Central memory CD8-positive, alpha-beta T cell (primary cell): ENCODE results near the gene TPCN2.

ENCODE experiments used
- ATAC-seq: fragments of 150-1000 bp; cut with Tn5 transposase; replicated peaks from 2 replicates; pipeline ENCODE4 v1.10.0; 2022; ENCODE audit warnings: mild to moderate bottlenecking, moderate FRiP score, moderate number of reproducible peaks; ENCODE audit not compliant: poor library complexity, severe bottlenecking; ENCODE audit errors: extremely low read depth
- DNase-seq, 2 donors: peaks; one replicate each; pipeline ENCODE4 v3.0.0; 2021; ENCODE audit warnings: low spot score in 2 of 2
- H3K27ac Mint-ChIP-seq: one replicate; pipeline ENCODE4 v1.8.0; 2022; ENCODE audit warnings: low read depth, mild to moderate bottlenecking, moderate library complexity, mixed read lengths
- H3K27me3 Mint-ChIP-seq: one replicate; pipeline ENCODE4 v1.8.0; 2022; ENCODE audit warnings: mixed read lengths
- H3K36me3 Mint-ChIP-seq: one replicate; pipeline ENCODE4 v1.8.0; 2022; ENCODE audit warnings: mild to moderate bottlenecking, moderate library complexity, mixed read lengths; ENCODE audit not compliant: insufficient read depth
- H3K4me1 Mint-ChIP-seq: one replicate; pipeline ENCODE4 v1.8.0; 2022; ENCODE audit warnings: mixed read lengths
- H3K4me3 Mint-ChIP-seq: one replicate; pipeline ENCODE4 v1.8.0; 2022; ENCODE audit warnings: mild to moderate bottlenecking, moderate library complexity, mixed read lengths
- H3K9me3 Mint-ChIP-seq: one replicate; pipeline ENCODE4 v1.8.0; 2022; ENCODE audit warnings: mixed read lengths

Gene TPCN2

DNA sequence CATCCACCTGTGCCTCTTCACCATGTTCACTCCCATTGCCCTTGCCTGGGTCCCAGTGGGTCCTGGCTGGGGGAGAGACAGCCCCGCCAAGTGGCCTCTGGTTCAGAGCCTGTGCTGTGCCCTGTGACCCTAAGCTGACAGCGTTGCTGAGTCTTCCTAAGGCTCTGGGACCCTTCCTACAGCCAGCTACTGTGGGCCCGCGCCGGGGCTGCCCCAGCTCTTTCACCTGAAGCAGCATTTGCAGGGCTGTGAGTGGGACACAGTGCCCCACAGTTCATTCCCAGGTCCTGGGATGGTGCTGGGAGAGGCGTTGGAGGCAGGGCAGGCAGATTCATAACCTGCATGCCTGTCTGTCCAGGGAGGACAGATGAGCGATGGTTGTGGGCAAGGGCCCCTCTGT is 10.7 kb downstream of the TPCN2 start:
- H3K9me3 Mint-ChIP-seq = no peaks in the 10 kb centered on the region

DNA sequence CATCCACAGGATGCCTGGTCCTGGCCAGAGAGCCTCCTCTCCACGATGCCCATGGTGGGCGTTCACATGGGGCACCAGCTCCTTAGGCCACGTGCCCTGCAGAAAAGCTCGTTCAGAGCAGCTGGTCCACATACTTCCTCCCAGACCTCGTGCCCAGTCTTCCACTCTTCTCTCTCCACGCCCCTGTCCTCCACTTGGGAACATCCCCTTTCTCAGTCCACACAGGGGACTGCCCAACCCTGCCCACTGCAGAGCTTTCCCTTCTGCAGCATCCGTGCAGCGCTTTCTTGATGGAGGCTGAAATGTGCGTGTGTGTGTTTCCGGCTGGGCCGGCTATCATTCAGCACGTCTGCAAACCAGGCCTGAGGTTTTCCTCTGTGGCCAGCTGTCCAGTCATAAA is 11.3 kb downstream of the TPCN2 start:
- H3K9me3 Mint-ChIP-seq = no peaks in the 10 kb centered on the region
- H3K36me3 Mint-ChIP-seq = peaks cover 6% of the 10 kb centered on the region
- no peak overlapping the region for H3K27ac Mint-ChIP-seq
- no peaks in the 10 kb centered on the region for H3K27me3 Mint-ChIP-seq
- DNase-seq (no peak), ATAC-seq (no peak)
- no peak overlapping the region for H3K4me3 Mint-ChIP-seq
- H3K4me1 Mint-ChIP-seq = peaks cover 13% of the 10 kb centered on the region

More for the DNA sequence above, 10.7 kb downstream of the TPCN2 start:
- ATAC-seq (no peak), DNase-seq (no peak)
- Mint-ChIP-seq H3K27ac (no peak overlapping the region), H3K27me3 (no peaks in the 10 kb centered on the region), H3K4me1 (peaks cover 13% of the 10 kb centered on the region), H3K4me3 (no peak overlapping the region), H3K36me3 (peaks cover 6% of the 10 kb centered on the region)

DNA sequence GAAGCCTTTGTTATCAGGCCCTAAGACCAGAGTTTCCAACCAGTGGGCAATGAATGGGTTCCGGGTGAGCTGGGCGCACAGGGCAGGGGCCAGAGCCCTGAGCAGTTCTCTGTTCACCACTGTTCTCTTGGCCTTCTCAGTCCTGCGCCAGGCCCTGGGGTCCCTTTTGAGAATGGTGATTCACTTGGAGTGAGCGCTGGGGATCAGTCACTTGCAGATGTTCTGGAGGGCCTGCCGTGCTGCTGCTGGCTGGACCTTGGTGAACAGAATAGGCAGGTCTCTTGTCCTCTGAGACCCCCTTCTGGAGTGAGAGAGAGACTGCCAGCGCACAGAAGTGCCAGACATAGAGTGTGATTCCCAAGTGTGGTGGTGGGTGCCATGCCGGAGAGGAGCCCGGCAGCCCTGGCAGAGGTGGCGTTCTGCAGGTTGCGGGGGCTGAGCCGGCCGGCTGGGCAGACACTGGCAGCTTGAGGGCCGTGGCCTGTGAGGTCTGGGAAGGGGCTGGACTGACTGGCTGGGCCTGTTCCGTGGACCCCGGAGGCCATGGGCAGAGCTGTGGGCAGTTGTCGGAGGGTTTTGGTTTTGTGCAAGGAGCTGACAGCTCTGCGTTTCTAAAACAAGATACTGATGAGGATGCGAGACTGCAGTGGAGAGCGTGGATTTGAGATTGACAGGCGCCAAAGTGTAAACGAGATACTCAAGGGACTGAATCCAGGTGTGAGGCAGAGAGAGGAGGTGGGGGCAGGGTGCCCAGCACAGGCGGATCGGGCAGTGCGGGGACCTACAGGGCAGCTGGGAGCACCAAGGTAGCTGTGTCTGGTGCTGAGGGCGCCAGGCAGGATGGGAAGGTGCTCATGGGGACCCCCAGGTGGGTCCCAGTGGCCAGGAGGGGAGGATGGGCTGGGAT is 12.3 kb downstream of the TPCN2 start:
- H3K4me1 Mint-ChIP-seq = peaks cover 5% of the 10 kb centered on the region
- ATAC-seq = no peak
- no peaks in the 10 kb centered on the region for H3K9me3 Mint-ChIP-seq
- peaks cover 6% of the 10 kb centered on the region for H3K36me3 Mint-ChIP-seq
- no peaks in the 10 kb centered on the region for H3K27me3 Mint-ChIP-seq
- no peak overlapping the region for H3K4me3 Mint-ChIP-seq
- DNase-seq = no peak
- no peak overlapping the region for H3K27ac Mint-ChIP-seq

DNA sequence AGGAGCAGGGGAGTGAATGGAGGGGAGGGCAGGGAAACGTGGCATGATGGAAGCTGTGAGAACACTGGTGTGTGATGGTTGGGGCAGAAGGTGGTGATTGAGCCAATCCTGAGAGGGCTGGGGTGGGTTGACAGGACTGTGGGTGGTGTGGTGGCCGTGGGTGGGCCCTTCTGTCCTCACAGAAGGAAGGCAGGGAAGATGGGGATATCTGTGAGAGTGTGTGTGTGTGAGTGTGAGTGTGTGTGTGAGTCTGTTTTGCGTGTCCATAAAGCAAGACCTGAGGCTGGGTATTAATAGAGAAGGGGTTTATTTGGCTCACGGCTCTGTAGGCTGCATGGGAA is 13.0 kb downstream of the TPCN2 start:
- H3K4me1 Mint-ChIP-seq = no peaks in the 10 kb centered on the region
- H3K27me3 Mint-ChIP-seq = no peaks in the 10 kb centered on the region
- no peak overlapping the region for H3K4me3 Mint-ChIP-seq
- DNase-seq (no peak), ATAC-seq (no peak)
- peaks cover 5% of the 10 kb centered on the region for H3K36me3 Mint-ChIP-seq
- no peak overlapping the region for H3K27ac Mint-ChIP-seq
- H3K9me3 Mint-ChIP-seq = no peaks in the 10 kb centered on the region

DNA sequence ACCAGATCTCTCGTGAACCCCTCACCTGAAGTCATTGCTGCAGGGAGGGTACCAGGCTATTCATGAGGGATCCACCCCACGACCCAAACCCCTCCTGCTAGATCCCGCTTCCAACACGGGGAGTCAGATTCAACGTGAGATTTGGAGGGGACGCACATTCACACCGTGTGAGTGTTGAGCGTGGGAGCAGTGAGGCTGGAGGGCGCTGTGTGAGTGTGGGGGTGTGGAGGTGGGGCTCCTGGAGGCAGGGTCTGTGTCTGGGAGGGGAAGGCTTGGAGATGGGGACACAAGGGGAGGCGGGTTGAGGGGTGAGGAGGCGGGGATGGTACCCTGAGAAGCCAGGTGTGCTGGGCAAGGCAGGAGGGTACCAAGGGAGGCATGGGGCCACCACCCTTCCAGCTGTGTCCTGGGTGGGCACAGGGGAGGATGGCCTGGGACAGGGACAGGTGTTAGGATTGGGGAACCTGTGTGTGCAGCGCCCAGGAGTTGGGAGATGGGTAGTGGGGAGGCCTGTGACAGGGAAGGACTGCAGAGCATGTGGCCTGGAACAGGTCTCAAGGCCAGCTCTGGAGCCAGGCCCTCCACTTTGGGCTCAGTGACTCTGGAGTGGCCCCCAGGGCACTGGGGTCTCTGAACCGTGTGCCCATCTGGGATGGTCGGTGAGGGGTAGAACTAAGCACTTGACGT is 13.6 kb downstream of the TPCN2 start:
- H3K27ac Mint-ChIP-seq = no peak overlapping the region
- H3K36me3 Mint-ChIP-seq = peaks cover 5% of the 10 kb centered on the region
- H3K9me3 Mint-ChIP-seq = no peaks in the 10 kb centered on the region
- ATAC-seq (no peak), DNase-seq (no peak)
- H3K27me3 Mint-ChIP-seq = no peaks in the 10 kb centered on the region
- no peak overlapping the region for H3K4me3 Mint-ChIP-seq
- no peaks in the 10 kb centered on the region for H3K4me1 Mint-ChIP-seq

DNA sequence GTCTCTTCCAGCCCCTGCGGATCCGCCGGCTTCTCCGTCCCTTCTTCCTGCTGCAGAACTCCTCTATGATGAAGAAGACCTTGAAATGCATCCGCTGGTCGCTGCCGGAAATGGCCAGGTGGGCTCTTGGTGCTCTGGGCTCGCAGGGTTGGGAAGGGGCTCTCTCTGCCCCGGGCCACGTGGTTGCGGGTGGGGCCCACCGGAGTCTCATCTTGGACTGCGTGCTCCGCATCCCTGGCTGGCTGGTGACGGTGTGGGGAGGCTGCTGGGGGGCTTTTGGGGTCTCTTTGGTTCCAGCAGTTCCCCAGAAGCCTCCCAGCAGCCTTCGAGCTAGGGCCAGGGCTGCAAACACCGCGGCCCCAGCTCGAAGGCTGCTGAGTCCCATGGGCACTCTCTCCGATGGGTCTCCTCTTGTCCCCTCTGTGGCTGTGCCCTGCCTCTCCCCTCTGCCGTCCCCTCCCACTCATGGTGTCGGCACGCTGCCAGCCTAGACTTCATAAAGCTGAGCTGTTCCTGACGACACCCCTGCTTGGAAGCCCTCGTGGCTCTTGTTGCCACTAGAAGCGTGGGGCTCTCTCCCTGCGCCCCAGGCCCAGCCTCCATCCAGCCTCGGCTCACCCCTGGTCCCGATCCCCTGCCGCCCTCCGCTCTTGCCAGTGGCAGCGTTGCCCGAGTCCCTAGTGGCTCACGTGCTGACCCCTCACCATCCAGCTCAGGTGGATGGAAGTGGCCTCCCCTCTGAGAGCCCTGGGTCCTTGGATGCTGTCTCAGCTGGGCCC is 14.3 kb downstream of the TPCN2 start:
- Mint-ChIP-seq H3K36me3 (peaks cover 3% of the 10 kb centered on the region), H3K27me3 (no peaks in the 10 kb centered on the region), H3K4me1 (no peaks in the 10 kb centered on the region), H3K4me3 (no peak overlapping the region), H3K27ac (no peak overlapping the region), H3K9me3 (no peaks in the 10 kb centered on the region)
- ATAC-seq = no peak
- no peak for DNase-seq

DNA sequence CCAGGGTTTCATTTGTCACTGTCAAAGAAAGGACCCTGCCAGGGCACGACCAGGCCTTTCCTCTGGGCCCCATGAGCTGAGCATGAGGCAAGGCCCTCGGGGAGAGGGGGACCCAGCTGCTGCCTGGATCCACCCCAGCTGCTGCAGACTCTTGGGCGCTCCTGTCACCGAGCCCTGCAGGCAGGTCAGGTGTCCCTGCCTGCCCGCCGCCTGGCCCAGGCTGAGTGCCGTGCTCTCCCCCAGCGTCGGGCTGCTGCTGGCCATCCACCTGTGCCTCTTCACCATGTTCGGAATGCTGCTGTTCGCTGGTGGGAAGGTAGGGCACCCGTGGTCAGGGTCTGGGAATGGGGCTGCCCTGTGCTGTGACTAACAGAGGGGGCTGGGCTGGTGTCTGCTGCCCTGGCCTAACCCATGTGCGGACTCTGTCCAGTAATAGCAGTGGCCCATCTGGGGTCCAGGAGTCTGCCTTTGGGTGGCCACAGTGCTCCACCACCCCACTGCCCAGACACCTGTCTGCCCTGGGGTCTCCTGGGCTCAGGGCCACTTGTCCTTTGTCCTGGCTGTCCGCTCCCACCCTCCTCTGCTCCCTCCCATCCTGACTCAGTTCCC is 15.0 kb downstream of the TPCN2 start:
- DNase-seq (no peak), ATAC-seq (no peak)
- Mint-ChIP-seq H3K9me3 (no peaks in the 10 kb centered on the region), H3K36me3 (peaks cover 3% of the 10 kb centered on the region), H3K4me1 (no peaks in the 10 kb centered on the region), H3K4me3 (no peak overlapping the region), H3K27ac (no peak overlapping the region), H3K27me3 (no peaks in the 10 kb centered on the region)

DNA sequence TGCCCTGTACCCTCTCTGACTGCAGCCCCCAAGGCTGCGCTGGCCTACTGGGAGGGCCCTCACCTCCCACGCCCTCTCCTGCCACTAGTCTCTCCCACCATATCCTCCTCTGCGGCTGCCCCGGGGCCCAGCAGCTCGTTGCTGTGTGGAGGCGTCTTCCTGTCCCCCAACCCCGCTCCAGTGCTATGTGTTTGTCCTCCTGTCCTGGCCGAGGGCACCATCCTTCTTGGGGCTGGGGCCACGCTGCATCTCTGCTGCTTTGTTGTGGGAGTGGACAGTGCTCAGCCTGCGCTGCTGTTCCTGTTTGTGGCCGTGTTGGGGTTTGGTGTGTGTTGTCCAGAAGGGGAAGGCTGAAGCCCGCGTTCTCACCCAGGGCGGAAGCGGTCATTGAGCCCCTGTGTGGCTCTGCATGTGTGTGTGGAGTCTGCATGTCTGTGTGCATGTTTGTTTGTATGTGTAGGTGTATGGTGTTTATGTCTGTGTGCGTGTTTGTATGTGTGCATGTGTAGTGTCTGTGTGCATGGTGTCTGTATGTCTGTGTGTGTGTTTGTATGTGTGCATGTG is 15.7 kb downstream of the TPCN2 start:
- peaks cover 2% of the 10 kb centered on the region for H3K36me3 Mint-ChIP-seq
- no peaks in the 10 kb centered on the region for H3K27me3 Mint-ChIP-seq
- H3K4me3 Mint-ChIP-seq = no peak overlapping the region
- no peak overlapping the region for H3K27ac Mint-ChIP-seq
- no peaks in the 10 kb centered on the region for H3K4me1 Mint-ChIP-seq
- H3K9me3 Mint-ChIP-seq = no peaks in the 10 kb centered on the region
- no peak for ATAC-seq
- DNase-seq = no peak

DNA sequence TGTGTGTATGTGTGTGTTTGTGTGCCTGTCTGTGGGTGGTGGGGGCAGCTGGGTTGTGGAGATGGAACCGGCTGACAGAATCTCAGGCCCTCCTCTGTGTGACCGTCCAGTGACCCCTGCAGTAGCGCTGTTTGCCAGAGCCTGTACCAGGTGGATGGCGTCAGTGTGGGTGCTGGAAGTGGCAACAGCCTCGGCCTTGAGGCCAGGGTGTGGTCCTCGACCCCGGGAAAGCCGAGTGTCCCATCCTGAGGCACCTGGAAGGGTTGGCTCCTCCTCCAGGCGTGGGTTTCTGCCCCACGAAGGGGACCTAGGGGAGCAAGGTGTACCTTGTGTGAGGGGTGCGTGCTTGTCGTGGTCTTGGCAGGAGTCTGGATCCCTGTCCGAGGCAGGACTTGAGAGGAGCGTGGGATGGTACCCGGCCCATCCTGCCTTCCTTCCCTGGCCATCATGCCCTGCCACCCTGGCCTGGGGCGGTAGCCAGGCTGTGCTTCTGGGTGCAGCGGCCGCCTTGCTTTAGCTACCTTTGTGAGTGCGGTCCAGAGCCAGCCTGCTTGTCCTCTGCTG is 16.5 kb downstream of the TPCN2 start:
- H3K9me3 Mint-ChIP-seq = no peaks in the 10 kb centered on the region

DNA sequence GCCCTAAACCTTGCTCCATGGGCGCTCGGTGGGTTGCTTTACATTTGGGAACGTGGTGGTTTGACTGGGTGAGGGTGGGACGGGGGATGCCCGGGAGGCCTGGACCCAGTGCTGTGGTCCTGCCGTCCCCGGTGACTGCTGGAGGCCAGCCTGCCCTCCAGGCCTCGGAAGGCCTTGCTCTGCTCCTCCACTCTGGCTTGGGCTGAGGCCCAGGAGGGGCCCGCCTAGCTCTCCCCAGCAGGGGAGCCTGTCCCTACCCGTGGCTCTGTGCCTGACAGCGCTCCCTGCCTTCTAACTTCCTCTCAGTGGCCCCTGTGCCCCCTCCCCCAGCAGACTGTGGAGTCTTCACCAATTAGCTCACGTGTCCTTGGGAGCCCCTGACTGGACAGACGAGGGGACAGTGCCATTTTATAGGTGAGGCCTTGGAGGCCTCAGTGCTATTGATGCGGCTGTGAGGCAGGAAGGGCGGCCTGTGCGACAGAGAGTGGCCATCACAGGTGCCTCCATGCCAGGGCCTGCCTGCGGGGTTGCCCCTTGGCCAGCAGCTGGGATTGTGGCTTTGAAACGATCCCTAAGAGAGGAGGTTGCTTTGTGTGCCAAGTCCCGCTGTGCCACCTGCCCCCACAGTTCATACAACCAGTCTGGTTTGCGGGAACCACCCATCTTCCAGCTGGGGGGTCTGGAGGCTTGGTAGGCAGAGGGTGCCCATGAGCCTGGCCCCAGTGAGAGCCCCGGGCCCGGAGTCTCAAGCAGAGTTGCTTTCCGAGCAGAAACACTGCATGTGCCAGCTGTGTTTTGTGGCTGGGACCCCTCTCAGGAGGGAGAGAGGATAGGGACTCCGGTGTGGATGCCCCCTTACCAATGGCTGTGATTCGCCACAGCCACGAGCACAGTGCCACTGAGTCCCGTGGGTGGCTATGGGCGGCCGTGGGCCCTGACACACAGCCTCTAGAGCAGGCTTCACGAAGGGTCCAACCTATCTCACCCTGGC is 17.7 kb downstream of the TPCN2 start:
- H3K27me3 Mint-ChIP-seq = no peaks in the 10 kb centered on the region
- H3K27ac Mint-ChIP-seq = no peak overlapping the region
- no peak for DNase-seq
- no peak for ATAC-seq
- H3K4me3 Mint-ChIP-seq = no peak overlapping the region
- H3K4me1 Mint-ChIP-seq = no peaks in the 10 kb centered on the region
- no peaks in the 10 kb centered on the region for H3K9me3 Mint-ChIP-seq
- no peaks in the 10 kb centered on the region for H3K36me3 Mint-ChIP-seq

More for the DNA sequence above, 16.5 kb downstream of the TPCN2 start:
- no peak overlapping the region for H3K27ac Mint-ChIP-seq
- H3K4me1 Mint-ChIP-seq = no peaks in the 10 kb centered on the region
- no peaks in the 10 kb centered on the region for H3K27me3 Mint-ChIP-seq
- no peak for DNase-seq
- peaks cover 2% of the 10 kb centered on the region for H3K36me3 Mint-ChIP-seq
- no peak for ATAC-seq
- no peak overlapping the region for H3K4me3 Mint-ChIP-seq

DNA sequence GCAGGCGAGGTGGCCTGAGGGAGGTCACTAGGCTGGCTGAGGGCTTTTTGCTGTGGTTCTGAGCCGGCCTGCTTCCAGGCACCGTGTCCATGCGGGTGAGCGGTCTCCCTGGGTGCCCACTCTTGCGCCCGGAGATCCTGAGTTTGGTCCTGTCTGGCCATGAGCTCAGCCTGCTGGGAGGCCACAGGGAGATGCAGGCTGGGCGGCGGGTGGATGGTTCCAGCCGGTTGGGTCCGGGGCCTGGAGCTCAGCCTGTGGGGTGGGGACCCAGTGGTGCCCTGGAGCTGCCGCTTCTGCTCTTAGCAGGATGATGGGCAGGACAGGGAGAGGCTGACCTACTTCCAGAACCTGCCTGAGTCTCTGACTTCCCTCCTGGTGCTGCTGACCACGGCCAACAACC is 18.5 kb downstream of the TPCN2 start:
- no peaks in the 10 kb centered on the region for H3K27me3 Mint-ChIP-seq
- H3K9me3 Mint-ChIP-seq = no peaks in the 10 kb centered on the region
- no peak overlapping the region for H3K4me3 Mint-ChIP-seq
- H3K4me1 Mint-ChIP-seq = no peaks in the 10 kb centered on the region
- ATAC-seq (no peak), DNase-seq (no peak)
- no peak overlapping the region for H3K27ac Mint-ChIP-seq
- no peaks in the 10 kb centered on the region for H3K36me3 Mint-ChIP-seq
